GM13976 (cell line): Measurements from ENCODE around the gene PCYT2.
A peak's percentile ranks its signal among the peaks of the same experiment; 100 is the strongest.

Experiments used
- DNase-seq: peaks from one replicate; pipeline ENCODE4 v3.0.0; 2012; ENCODE audit warnings: low spot score
- CTCF ChIP-seq: IDR thresholded peaks from 2 replicates; pipeline ENCODE4 v1.5.1; 2012; ENCODE audit warnings: borderline replicate concordance, mild to moderate bottlenecking; ENCODE audit not compliant: insufficient read depth; ENCODE audit errors: extremely low read depth, missing control alignments, control extremely low read depth
- in situ Hi-C: fragments of 300-500 bp; cut with MboI; formaldehyde crosslinking; loops from one replicate; pipeline ENCODE4 v1.12.0; 2022; ENCODE audit warnings: low sequenced_read_pairs, mixed read lengths, inconsistent platforms; ENCODE audit not compliant: unreplicated experiment

The PCYT2 gene

GRCh38 chr17:81870981-81871386 is 40.2 kb downstream of the PCYT2 start, which contains the start of gene ARHGDIA:
Gene ARHGDIA (minus strand): TSS chr17:81871337. CDS start chr17:81869930, 1,407 bp downstream.
- peak; percentile 62 for DNase-seq
- TF ChIP-seq CTCF: no peak
- in situ Hi-C loops: no loop called here

- DNase-seq: no peak
- in situ Hi-C loops: no loop called here
- no peak for TF ChIP-seq CTCF
Measured at GRCh38 chr17:81870131-81870980, 40.8 kb downstream of the PCYT2 start.

- peak; percentile 76 for DNase-seq
Measured at GRCh38 chr17:81869221-81870130, 41.7 kb downstream of the PCYT2 start.

GRCh38 chr17:81868674-81869220 is 42.5 kb downstream of the PCYT2 start:
- in situ Hi-C loops: no loop called here
- DNase-seq: no peak
- no peak for TF ChIP-seq CTCF

More at GRCh38 chr17:81869221-81870130, 41.7 kb downstream of the PCYT2 start:
- peak; percentile 78 for TF ChIP-seq CTCF
- in situ Hi-C loops: no loop called here

GRCh38 chr17:81867991-81868673 is 43.1 kb downstream of the PCYT2 start:
- TF ChIP-seq CTCF: no peak
- DNase-seq: no peak
- in situ Hi-C loops: no loop called here
